DND-41 (cell line): ENCODE measurements around the gene MTA3.

Source experiments
- ATAC-seq: fragments of 200-7000 bp; cut with Tn5 transposase; 3 replicates; pipeline ENCODE4 v1.9.1; 2021; ENCODE audit warnings: low read depth; ENCODE audit not compliant: insufficient read depth
- DNase-seq: peaks from one replicate; pipeline ENCODE4 v3.0.0-alpha.2; 2020
- H2AFZ ChIP-seq: 2 replicates; pipeline ENCODE4 v1.6.0; 2012; ENCODE audit warnings: low read depth, low read length
- H3K27ac ChIP-seq: 2 replicates; pipeline ENCODE4 v1.5.1; 2012; ENCODE audit warnings: low read length, inconsistent platforms
- H3K27me3 ChIP-seq: fragments of 200-600 bp; sonication (generic); 2 replicates; pipeline ENCODE4 v1.6.0; 2012; ENCODE audit warnings: low read length, mild to moderate bottlenecking, inconsistent platforms; ENCODE audit not compliant: insufficient read depth, poor library complexity
- H3K36me3 ChIP-seq: 2 replicates; pipeline ENCODE4 v1.5.1; 2012; ENCODE audit warnings: low read length, inconsistent platforms; ENCODE audit not compliant: insufficient read depth
- H3K4me1 ChIP-seq: 2 replicates; pipeline ENCODE4 v1.5.1; 2012; ENCODE audit warnings: mild to moderate bottlenecking, low read length; ENCODE audit not compliant: insufficient read depth
- H3K4me2 ChIP-seq: 2 replicates; pipeline ENCODE4 v1.6.0; 2012; ENCODE audit warnings: mild to moderate bottlenecking, moderate library complexity, low read length, inconsistent platforms; ENCODE audit not compliant: insufficient read depth
- H3K4me3 ChIP-seq, 2 experiments: fragments of 200-600 bp in 1 of 2; shearing (Covaris generic) in 1 of 2; 2 replicates each; pipeline ENCODE4 v1.5.1; 2012 to 2016; ENCODE audit warnings: inconsistent platforms in 2 of 2, low read length in 2 of 2, mild to moderate bottlenecking in 2 of 2, low read depth in 1 of 2, moderate library complexity in 1 of 2
- H3K79me2 ChIP-seq: 2 replicates; pipeline ENCODE4 v1.6.0; 2012; ENCODE audit warnings: low read length, inconsistent platforms; ENCODE audit not compliant: insufficient read depth
- H3K9ac ChIP-seq: 2 replicates; pipeline ENCODE4 v1.6.0; 2012; ENCODE audit warnings: low read depth, mild to moderate bottlenecking, inconsistent platforms, low read length, moderate library complexity
- H3K9me3 ChIP-seq: 2 replicates; pipeline ENCODE4 v1.5.1; 2012; ENCODE audit warnings: low read length, moderate library complexity, mild to moderate bottlenecking, inconsistent platforms; ENCODE audit not compliant: insufficient read depth, severe bottlenecking
- H4K20me1 ChIP-seq: 2 replicates; pipeline ENCODE4 v1.6.0; 2012; ENCODE audit warnings: low read length; ENCODE audit not compliant: insufficient read depth
- CTCF ChIP-seq: IDR thresholded peaks from 2 replicates; pipeline ENCODE4 v1.5.1; 2012; ENCODE audit warnings: borderline replicate concordance, low read length, moderate library complexity, mild to moderate bottlenecking; ENCODE audit not compliant: poor library complexity, severe bottlenecking; ENCODE audit errors: extremely low read depth
- EZH2 ChIP-seq: IDR thresholded peaks from 3 replicates; pipeline ENCODE4 v1.6.1; 2012; ENCODE audit warnings: borderline replicate concordance, low read depth, mild to moderate bottlenecking, moderate library complexity, low read length, inconsistent platforms; ENCODE audit not compliant: severe bottlenecking

The MTA3 gene

DNA sequence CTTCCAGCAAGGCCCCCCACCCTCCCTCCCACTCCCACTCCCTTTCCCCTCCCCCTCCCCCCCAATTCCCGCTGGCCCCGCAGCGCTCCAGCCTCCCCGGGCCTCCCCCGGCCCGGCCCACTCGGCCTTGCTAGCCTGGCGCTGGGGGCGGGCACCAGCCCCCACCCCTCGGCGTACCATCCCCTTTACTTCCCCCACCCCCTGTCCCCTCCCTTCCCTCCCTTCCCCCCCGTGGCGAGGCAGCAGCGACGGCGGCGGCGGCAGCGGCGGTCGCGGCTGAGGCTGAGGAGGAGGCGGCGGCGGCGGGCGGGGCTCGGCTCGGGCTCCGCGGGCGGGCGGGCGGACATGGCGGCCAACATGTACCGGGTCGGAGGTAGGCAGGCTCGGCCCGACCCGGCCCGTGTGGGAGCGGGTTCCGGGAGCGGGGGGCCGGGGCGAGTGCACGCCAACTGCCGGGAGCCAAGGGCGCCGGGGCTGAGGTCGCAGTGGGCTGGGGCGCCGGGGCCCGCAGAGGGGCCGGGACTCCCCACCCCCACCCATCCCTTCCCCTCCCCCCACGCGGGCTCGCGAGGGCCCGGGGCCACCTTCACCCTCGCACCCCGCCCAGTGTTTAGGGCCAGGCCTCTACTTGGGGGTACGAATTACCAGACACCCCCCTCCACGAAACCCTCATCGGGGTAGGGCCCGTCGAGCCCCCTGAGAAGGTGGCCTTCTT is at the start of gene MTA3:
Gene MTA3 (plus strand): TSS at position 232 of the 715 bp plus-strand sequence. CDS start 114 bp downstream, at position 346.
- peak; percentile 82 for DNase-seq

GRCh38 chr2:42519624-42520023 is 48.8 kb upstream of the MTA3 start:
- H3K4me3 ChIP-seq = no peak overlapping the region
- H3K27ac ChIP-seq = no peak overlapping the region
- TF ChIP-seq EZH2 (no peak), CTCF (no peak)
- no peaks in the 10 kb centered on the region for H3K9me3 ChIP-seq
- no peaks in the 10 kb centered on the region for H3K27me3 ChIP-seq
- no peak overlapping the region for H3K9ac ChIP-seq
- DNase-seq = no peak
- H3K36me3 ChIP-seq = no peaks in the 10 kb centered on the region
- H3K79me2 ChIP-seq = no peaks in the 10 kb centered on the region
- no peaks in the 10 kb centered on the region for H3K4me1 ChIP-seq
- H2AFZ ChIP-seq = no peak overlapping the region
- no peak overlapping the region for H3K4me2 ChIP-seq
- ATAC-seq = no peak
- H4K20me1 ChIP-seq = no peaks in the 10 kb centered on the region

More for the DNA sequence above, at the start of gene MTA3:
- H3K4me3 ChIP-seq = peak within 1 kb of the TSS; percentile 69 to 89; a peak in 3 of 4 replicates
- peak within 1 kb of the TSS; percentile 79 for H3K9ac ChIP-seq
- H3K4me2 ChIP-seq = peak within 1 kb of the TSS; percentile 74
- H3K36me3 ChIP-seq = peaks cover 11% of the 10 kb centered on the region
- no peaks in the 10 kb centered on the region for H3K27me3 ChIP-seq
- no peaks in the 10 kb centered on the region for H4K20me1 ChIP-seq
- peaks cover 43% of the 10 kb centered on the region for H3K79me2 ChIP-seq
- ATAC-seq = peak; percentile 63
- H3K4me1 ChIP-seq = peaks cover 56% of the 10 kb centered on the region
- no peak for TF ChIP-seq CTCF
- TF ChIP-seq EZH2 = no peak
- peak within 1 kb of the TSS; percentile 95 for H3K27ac ChIP-seq
- H2AFZ ChIP-seq = peak within 1 kb of the TSS; percentile 65
- no peaks in the 10 kb centered on the region for H3K9me3 ChIP-seq

GRCh38 chr2:42522035-42522434 is 46.4 kb upstream of the MTA3 start:
- no peak overlapping the region for H3K4me3 ChIP-seq
- no peak for ATAC-seq

More at GRCh38 chr2:42522035-42522434, 46.4 kb upstream of the MTA3 start:
- TF ChIP-seq CTCF (no peak), EZH2 (no peak)
- Histone ChIP-seq H3K9me3 (no peaks in the 10 kb centered on the region), H3K4me2 (no peak overlapping the region), H3K27ac (no peak overlapping the region), H3K9ac (no peak overlapping the region), H4K20me1 (no peaks in the 10 kb centered on the region), H3K79me2 (no peaks in the 10 kb centered on the region), H3K36me3 (no peaks in the 10 kb centered on the region), H3K27me3 (no peaks in the 10 kb centered on the region), H3K4me1 (no peaks in the 10 kb centered on the region), H2AFZ (no peak overlapping the region; the same call in 1 of the 2 replicates)
- no peak for DNase-seq
